ENCODE measurements around the gene FAM8A1.
"Not testable (repeated sequence)": the region's sequence is repeated elsewhere in the genome, so short reads cannot be mapped to it uniquely, and the experiment has no call there.

FAM8A1 gene

GRCh38 chr6:17599877-17600526 lies at the start of gene FAM8A1:
FAM8A1 (plus strand) TSS chr6:17600302; CDS start chr6:17600410, 108 bp downstream.
- DNase-seq (ENCODE audit: low spot score), result peak; percentile 89

DNA sequence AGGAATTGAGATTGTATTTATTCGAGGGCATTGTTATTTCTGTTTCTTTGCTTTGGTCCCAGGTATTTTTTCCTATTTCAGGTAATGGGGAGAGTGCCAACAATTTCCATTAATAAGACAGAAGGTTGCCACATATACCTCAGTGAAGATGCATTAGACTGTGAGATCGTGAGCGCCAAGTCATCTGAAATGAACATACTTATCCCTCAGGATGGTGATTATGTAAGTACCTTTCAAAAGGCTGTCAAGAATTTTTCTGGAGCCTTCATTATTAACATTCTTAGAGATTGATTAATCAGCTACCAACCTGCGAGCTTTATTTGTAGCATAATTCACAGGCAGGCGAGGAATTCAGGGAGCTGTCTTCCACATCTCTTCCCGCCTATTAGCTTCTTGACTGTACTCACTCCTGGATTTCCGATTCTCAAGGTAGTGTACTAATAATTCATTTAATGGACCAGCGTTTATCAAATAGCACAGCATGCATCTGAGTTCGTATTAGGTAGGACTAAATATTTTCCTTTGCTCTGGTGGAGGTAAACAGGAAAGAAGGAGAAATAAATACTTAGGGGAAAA lies 48.6 kb upstream of the FAM8A1 start:
- no peak for DNase-seq (ENCODE audit: low spot score)

- no peak for DNase-seq (ENCODE audit: low spot score)
Observed at GRCh38 chr6:17552861-17553260, 47.2 kb upstream of the FAM8A1 start.

DNA sequence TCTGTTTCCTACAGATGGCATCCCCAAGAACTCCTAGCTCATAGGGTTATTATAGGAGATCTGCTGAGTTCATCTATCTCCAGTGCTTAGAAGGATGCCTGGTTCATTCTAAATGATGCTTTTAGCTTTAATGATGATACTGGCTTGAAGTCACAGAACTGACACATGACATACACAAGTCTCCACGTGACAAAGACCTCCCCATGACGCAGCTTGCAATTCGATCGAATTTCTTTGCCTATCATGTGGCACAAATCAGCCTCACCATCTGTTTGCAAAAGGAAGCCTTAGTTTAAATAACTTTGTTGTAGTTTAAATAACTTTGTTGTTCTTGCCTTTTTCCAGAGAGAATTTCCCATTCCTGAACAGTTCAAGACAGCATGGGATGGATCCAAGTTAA lies 44.1 kb upstream of the FAM8A1 start:
- DNase-seq (ENCODE audit: low spot score), result no peak

GRCh38 chr6:17562636-17563035 lies 37.5 kb upstream of the FAM8A1 start:
- no peak for DNase-seq (ENCODE audit: low spot score)

GRCh38 chr6:17565399-17565798 lies 34.7 kb upstream of the FAM8A1 start:
- DNase-seq (ENCODE audit: low spot score), result no peak

DNA sequence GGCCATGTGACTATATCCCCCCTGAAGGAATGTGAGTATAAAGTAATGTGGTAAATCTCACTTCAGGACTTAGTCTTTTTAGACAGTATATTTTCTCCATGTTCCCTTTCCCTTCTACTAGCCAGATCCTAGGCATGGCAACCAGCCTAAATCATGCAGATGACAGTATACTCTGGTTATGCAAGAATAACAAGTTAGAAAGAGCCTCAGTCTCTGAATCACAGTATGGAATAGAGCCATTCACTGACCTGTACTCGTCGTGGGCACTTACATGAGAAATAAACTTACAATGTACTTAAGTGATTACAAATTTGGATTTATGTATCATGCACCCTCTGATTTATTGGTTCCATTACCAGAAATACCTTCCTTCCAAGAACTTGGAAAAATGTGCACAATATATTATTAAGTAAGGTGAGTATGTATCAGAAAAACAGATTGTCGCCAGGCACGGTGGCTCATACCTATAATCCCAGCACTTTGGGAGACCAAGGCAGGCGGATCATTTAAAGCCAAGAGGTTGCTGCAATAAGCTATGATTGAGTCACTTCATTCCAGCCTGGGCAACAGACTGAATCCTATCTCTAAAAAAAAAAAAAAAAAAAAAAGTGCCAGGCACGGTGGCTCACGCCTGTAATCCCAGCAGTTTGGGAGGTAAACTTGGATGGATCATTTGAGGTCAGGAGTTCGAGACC lies 25.1 kb upstream of the FAM8A1 start:
- DNase-seq (ENCODE audit: low spot score), result no peak

- no peak for DNase-seq (ENCODE audit: low spot score)
Observed at GRCh38 chr6:17577059-17577458, 23.0 kb upstream of the FAM8A1 start.

DNA sequence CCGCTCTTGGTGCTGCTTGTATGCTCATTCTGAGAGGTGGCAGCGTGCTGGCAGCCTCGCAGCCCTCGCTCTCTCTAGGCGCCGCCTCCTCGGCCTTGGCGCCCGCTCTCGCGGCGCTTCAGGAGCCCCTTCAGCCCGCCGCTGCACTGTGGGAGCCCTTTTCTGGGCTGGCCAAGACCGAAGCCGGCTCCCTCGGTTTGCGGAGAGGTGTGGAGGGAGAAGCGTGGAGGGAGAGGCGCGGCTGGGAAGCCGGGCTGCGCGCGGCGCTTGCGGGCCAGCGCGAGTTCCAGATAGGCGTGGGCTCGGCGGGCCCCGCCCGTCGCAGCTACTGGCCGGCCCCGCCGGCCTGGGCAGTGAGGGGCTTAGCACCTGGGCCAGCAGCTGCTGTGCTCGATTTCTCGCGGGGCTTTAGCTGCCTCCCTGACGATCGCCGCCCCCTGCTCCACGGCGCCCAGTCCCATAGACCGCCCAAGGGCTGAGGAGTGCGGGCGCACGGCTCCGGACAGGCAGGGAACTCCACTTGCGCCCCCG lies 19.5 kb upstream of the FAM8A1 start:
- no peak for DNase-seq (ENCODE audit: low spot score)

DNA sequence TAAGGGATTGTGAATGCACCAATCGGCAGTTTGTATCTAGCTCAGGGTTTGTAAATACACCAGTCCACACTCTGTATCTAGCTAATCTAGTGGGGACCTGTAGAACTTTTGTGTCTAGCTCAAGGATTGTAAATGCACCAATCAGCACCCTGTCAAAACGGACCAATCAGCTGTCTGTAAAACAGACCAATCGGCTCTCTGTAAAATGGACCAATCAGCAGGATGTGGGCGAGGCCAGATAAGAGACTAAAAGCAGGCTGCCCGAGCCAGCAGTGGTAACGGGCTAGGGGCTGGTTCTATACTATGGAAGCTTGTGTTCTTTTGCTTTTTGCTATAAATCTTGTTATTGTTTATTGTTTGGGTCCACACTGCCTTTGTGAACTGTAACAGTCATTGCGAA lies 18.8 kb upstream of the FAM8A1 start:
- not testable (repeated sequence) for DNase-seq (ENCODE audit: low spot score)

DNA sequence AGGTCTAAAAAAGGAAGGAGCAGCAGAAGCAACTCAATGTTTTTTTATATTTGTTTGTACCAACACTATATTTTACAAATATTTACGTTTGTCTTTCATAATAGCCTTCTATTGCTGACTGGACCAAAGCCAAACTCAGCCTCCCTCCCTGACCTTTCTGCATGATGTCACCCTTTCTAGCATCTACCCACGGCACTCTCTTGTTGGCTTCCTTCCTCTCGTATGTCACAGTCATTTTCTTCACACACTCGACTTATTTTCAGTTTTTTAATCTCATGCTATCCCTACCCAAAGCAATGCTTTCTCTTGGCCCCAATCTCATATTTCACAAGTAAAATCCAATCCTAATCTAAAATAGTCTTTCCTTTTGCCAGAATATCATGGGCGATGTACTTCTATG lies 16.3 kb upstream of the FAM8A1 start:
- no peak for DNase-seq (ENCODE audit: low spot score)

- DNase-seq (ENCODE audit: low spot score), result peak; percentile 71
Observed at GRCh38 chr6:17584241-17584803, 15.8 kb upstream of the FAM8A1 start.

DNA sequence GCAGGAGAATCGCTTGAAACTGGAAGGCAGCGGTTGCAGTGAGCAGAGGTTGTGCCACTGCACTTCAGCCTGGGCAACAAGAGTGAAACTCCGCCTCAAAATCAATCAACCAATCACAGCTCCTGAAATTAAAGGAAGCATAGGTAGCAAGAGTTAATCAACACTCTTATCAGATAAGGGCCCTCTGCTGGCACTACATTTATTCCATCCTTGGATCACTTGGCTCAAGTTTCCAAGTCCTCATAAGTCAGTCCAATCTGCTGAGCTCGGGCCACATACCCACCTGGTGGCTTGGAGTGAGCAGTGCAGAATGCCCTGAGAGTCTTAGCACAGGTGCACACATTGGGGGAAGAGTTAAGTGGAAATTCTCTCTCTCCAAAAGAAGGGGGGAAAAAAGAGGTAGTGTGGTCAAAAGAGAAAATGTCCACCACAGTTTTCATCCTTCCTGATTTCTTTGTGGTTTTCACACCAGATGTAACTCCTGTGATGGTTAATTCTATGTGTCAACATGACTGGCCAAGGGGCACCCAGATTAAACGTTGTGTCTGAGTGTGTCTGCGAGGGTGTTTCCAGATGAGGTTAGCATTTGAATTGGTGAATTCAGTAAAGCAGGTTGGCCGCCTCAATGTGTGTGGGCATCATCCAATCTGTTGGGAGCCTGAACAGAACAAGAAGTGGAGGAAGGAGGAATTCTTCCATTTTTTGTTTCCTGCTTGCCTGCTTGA lies 14.2 kb upstream of the FAM8A1 start:
- no peak for DNase-seq (ENCODE audit: low spot score)

DNA sequence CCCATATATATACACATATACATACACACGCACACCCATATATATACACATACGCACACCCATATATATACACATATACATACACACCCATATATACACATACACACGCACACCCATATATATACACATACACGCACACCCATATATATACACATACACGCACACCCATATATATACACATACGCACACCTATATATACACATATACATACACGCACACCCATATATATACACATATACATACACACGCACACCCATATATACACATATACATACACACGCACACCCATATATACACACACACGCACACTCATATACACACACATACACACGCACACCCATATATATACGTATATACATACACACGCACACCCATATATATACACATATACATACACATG lies 13.5 kb upstream of the FAM8A1 start:
- DNase-seq (ENCODE audit: low spot score), result not testable (repeated sequence)

DNA sequence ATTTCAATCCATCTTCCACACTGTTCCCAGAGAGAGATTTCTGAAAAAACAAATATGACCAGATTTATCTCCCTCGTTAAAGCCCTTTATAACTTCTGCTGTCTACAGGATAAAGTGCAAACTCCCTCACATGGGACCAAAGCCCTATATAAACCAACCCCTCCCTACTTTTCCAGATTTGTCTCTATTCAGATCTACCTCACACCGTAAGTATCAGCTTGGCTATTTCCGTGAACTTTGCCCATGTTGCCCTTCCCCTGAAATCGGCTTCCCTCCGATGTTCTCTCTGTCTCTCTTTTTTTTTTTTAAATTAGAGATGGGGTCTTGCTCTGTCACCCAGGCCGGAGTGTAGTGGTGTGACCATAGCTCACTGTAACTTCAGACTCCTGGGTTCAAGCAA lies 12.1 kb upstream of the FAM8A1 start:
- DNase-seq (ENCODE audit: low spot score), result no peak

DNA sequence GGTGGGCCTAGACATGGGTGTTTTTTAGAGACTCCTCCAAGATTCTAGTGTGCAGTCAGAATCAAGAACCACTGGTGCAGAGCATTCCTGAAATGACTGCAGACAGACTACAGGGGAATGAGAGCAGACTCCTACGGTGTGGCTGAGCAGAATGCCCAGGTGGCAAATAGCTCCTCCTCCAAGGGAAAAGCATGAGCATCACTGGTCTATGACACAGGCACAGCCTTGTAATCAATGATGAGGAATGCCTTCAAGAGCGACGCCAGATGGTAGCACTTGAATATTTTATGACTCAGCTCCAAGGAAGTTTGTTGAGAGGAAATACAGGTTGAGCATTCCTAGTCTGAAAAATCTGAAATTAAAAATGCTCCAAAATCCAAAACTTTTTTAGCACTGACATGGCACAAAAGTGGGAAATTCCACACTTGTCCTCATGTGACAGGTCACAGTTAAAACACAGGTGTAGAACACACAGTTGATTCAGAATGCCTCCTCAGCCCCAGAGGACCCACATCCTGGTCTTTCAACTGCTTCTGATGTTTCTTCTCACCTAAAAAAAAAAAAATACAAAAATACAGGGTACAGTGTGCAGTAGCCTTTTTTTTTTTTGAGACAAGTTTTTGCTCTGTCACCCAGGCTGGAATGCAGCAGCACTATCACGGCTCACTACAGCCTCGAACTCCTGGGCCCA lies 10.6 kb upstream of the FAM8A1 start:
- DNase-seq (ENCODE audit: low spot score), result no peak

- DNase-seq (ENCODE audit: low spot score), result no peak
Observed at GRCh38 chr6:17591287-17591686, 8.8 kb upstream of the FAM8A1 start.

GRCh38 chr6:17593246-17593645 lies 6.9 kb upstream of the FAM8A1 start:
- no peak for DNase-seq (ENCODE audit: low spot score)

DNA sequence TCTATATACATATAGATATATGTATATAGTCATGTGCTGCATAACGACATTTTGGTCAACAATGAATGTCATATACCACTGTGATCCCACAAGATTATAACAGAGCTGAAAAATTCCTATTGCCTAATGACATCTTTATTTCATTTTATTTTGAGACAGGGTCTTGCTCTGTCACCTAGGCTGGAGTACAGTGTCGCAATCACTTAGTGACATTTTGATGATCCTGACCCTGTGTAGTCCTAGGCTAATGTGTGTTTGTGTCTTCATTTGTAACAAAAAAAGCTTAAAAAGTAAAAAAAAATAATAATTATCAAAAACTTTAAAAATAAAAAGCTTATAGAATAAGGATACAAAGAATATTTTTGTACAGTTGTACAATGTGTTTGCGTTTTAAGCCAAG lies 4.0 kb upstream of the FAM8A1 start:
- DNase-seq (ENCODE audit: low spot score), result no peak

DNA sequence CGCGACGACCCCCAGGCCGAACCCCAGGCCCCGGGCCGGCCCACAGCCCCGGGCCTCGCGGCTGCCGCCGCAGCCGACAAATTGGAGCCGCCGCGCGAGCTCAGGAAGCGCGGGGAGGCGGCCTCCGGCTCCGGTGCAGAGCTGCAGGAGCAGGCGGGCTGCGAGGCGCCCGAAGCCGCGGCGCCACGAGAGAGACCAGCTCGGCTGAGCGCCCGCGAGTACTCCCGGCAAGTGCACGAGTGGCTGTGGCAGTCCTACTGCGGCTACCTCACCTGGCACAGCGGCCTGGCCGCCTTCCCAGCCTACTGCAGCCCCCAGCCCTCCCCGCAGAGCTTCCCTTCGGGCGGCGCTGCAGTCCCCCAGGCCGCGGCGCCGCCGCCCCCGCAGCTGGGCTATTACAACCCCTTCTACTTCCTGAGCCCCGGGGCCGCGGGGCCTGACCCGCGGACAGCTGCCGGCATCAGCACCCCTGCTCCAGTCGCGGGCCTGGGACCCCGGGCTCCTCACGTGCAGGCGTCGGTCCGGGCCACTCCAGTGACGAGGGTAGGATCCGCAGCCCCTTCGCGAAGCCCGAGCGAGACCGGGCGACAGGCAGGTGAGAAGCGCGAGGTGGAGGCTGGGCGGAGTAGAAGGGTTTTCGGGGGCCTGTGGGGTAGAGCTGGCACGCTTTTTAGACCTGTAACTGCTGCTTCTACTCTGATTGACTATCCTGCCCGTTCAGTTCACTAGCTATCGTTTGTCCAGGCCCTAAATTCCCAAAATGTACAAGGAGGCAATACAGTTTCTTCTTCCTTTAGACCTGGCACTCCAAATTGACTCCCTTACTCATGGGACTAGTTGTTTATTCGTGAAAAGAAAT lies 654 bp downstream of the FAM8A1 start:
- DNase-seq (ENCODE audit: low spot score), result peak; percentile 23

- DNase-seq (ENCODE audit: low spot score), result no peak
Observed at GRCh38 chr6:17601386-17601703, 1.2 kb downstream of the FAM8A1 start.
